ENCODE results near the gene MORN1.

The MORN1 gene

DNA sequence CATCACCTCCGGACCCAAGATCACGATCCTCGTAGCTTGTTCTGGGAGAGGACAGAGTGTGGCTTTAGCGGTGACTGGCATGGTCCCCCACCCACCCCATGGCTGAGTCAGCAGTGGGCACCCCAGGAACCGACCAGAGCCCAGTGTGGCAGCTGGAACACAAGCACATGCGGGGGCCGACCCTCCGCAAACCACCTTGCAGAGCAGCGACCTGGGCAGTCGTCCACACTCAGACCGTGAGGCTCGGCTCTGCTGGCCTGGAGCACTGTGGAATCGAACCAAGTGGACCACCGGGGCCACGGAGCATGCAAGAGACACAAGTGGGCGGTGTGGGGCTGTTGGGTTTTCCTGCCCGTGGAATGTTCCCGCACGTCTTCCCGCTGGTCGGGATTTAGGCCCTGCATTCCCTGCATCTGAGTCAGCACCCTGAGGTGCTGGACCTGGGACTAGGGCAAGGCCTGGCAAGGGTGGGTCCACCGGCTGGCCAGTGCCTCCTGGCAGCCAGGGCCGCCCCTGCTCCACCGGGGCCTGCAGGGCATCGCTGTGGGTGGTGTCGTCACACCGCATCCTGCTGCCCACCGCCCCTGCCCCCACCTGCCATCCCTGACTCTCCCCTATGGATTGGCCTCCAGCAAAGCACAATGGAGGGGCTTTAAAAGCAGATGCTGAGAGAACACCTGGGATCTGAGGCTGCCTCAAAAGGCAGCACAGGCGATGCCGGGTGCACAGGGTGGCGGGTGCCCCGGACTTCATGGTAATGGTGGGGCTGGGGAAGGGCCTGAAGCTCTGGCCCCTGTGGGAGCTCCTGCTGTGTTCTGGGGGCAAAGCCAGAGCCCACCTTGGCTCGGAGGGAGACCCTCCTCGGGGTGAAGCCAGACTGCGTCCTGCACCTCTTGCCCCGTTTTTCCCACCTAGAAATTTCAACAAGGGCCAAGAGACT is 18.5 kb downstream of the MORN1 start:
- DNase-seq, result no peak

- DNase-seq, result no peak
Measured at GRCh38 chr1:2368053-2368744, 23.2 kb downstream of the MORN1 start.

- DNase-seq, result no peak
Measured at GRCh38 chr1:2363847-2364513, 27.4 kb downstream of the MORN1 start.

DNA sequence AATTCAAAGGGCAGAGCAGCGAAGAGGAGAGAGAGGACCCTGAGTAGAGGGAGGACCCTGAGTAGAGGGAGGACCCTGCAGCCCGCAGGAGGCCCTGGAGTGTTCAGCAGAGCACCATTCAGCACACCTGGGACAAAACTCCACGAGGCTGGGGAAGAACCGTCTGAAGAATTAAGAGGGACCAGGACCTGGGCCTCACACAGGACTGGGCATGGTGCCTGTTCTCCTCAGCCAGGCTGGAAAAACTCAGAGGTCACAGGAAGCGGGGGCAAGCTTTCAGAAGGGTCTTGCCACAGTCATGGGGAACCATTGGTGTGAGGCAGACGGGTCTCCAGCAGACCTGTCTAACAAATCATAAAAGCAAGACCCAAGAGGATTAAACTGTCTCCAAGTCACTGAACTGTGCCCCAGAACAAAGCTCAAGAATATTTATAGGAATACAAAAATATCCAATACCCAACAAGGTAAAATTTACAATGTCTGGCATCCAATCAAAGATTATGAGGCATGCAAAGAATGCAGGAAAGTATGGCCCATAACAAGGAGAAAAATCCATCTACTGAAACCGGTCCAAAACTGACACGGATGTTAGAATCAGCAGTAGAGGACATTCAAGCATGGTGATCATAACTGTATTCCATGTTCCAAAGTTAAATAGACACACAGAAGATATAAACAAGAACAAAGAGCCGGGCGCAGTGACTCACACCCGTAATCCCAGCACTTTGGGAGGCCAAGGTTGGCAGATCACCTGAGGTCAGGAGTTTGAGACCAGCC is 30.6 kb downstream of the MORN1 start:
- DNase-seq, result no peak

DNA sequence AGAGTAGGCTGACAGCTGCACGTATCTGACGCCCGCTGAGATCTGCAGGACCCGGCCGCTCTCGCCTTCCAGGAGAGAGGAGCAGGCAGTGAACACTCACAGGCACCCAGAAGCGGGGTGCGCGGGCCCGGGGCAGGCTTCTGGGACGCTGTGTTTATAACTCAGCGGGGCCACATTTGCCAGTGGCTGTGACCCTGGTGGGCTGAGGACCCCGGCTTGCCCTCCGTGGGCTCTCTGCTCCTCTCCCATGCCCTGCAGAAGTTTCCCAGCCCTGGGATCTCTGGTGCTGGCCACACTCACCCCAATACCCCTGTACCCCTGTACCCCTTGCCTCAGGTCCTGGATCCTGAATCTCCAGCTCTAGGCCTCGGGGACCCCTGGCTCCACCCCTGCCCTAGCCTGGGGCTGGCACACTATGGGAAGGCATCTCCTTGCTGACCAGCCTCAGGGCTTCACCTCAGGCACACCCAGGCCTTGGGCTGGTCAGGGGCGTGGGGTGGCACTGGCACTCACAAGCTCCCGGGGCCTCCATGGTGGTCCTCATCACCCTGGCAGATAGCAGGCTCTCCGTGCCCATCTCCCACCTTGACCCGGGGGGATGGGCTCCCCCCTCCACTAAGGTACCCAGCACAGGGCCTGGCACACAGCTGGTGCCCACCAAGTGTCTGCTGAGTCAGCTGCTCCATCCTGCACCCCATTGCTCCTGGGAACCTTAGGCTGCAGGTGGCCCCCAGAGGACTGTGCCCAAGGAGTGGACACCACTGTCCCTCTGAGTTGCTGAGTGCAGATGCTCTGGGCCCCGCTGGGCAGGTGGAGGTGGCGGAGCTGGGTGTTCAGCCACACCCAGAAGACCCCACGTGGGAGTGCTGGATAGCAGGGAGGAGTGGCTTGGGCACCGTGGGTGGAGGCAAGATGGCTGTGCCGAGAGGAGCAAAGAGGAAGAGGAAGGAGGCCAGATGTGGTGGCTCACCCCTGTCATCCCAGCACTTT is 32.4 kb downstream of the MORN1 start:
- DNase-seq, result no peak

GRCh38 chr1:2358072-2358471 is 33.3 kb downstream of the MORN1 start:
- no peak for DNase-seq

DNA sequence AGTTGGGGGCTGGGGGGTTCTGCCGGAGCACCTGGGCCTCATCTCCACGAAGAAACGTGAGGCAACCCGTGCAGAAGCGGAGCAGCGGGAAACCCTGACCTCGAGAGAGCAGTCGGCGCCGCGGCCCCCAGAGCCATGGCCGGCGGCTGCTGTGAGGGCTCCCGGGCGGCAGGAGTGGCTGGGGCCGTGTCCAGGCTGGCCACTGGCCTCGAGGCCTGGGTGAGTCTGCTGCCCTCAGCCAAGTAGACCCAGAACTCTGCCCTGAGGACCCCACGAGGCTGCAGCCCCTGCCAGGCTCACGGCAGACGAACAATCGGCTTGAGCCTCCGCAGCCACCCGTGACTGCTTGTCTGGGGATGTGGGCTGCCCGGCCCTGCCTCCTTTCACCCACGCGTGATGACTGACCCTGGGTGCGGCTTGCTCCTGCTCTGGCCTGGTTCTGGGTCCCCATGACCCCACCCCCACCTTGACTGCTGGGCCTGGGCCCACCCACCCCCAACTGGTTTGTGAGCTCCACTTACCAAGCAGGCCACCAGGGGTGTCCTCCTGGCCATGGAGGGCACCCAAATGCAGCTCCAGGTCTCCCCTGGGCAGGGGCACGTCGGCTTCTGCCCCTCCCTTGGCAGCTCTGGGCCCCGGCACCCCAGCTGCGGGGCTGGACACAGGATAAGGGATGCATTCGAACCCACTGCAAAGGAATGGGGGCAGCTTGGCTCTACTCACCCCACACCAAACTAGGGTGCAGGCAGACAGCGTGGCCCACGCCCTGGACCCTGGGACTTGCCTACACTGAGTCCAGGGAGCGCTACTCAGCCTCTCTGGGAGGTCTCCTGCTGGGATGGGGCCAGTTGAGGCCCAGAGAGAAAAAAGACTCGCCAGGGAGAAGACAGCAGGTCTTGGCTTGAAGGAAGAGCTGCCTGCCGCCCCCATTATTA is 34.2 kb downstream of the MORN1 start:
- DNase-seq, result no peak

- no peak for DNase-seq
Measured at GRCh38 chr1:2356401-2356800, 35.0 kb downstream of the MORN1 start.

DNA sequence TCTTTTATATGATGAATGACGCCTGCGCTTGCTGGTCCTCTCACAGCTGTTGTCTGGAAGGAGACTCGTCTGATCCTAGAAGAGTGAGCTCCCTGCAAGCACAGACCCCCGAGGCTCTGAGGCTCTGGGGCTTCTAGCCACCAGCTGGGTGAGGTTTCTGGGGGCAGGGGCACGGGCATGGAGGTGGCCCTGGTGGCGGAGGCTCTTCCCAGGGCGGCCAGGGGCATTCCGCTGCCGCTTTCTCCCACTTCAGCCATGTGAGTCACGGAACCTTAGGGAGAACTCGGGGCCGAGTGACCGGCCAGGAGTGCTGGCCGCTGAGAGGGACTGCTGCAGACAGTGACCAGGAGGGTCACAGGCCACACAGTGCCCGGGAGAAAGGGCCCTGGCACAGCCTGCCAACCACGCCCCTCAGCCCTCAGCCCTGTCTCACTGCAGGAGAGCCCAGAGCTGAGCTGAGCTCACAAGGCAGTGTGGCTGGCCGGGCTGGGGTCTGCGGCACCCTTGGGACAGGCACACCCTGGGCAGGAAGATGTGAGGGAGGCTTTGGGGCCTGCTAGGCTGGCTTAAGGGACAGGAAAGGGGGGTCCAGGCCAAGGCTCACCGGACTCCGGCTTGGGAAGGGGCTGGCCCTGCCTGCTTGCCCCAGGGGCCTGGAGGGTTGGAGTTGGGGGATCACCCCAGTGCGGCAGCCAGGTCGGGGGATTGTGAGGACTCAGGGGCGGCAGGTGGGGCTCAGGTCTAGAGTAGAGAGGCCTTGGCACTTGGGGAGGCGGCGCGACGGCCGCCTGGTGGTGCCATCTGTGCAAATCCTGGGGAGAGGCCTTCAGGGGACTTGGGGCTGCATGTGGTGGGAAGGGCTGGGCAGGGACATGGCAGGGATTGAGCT is 35.7 kb downstream of the MORN1 start:
- DNase-seq, result no peak

DNA sequence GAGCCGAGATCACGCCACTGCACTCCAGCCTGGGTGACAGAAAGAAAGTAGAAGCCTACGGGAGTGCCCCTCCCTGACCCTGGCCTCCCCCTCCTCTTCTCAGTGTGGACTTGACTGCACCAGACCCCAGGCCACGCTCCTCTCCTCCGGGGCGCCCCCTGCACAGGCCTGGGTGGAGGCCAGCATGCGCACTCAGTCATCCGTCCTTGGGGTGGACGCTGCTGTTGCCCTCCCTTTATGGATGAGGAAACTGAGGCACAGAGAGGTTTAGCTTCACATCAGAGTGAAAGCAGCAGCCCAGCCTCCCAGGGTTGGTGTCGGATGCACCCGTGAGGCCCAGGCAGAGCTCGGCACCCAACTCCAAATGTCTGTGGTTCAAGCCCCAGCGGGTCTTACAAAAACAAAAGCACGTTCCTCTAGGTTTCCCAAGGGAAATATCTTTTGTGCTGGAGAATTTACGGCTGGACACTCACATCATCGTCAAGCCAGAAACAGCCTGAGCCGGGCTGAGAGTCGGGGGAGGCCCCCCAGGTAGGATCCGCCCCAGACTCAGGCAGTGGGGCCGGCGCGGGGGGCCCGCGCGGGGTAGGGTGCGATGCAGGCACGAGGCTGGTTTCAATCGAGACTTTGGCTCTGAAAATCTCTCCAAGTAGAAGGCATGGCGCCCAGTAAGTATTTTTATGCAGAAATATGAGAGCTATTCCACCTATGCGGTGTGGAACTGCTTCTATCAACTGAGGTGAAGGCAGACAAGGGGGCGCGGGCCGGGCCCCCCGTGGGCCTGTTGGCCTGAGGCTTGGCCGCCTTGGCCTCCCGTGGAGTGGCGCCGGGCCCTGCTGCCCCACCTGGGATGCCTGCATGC is 36.6 kb downstream of the MORN1 start:
- DNase-seq, result no peak

- no peak for DNase-seq
Measured at GRCh38 chr1:2353551-2354438, 37.6 kb downstream of the MORN1 start.

DNA sequence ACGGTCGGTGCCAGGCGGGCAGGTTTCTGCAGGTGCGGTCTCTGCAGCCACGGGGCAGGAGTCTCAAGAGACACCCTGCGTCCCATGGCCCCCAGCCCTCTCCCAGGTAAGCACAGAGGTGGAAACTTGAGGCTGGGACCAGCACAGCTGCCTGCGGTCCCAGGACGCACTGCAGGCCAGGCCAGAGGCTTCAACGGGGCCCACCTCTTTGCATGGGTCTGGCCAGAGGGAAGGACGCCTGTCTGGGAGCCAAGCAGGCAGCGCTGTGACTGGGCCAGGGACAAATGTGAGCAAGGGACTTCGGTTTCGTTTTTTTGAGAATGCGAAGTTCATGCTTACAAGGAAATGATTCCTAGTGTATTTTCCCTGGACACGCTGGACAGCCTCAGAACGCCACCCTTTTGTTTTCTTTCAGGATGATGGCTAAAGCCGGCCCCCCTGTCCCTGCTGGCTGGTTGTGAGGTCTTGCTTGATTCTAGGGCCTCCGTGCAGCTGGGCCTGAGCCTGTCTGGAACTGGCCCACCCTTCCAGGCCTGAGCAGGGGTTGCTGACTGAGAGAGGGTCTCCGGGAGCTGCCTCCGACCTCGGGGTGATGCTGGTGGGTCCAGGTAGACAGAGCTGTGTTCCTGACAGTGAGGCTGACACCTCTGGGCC is 38.3 kb downstream of the MORN1 start:
- DNase-seq, result no peak

DNA sequence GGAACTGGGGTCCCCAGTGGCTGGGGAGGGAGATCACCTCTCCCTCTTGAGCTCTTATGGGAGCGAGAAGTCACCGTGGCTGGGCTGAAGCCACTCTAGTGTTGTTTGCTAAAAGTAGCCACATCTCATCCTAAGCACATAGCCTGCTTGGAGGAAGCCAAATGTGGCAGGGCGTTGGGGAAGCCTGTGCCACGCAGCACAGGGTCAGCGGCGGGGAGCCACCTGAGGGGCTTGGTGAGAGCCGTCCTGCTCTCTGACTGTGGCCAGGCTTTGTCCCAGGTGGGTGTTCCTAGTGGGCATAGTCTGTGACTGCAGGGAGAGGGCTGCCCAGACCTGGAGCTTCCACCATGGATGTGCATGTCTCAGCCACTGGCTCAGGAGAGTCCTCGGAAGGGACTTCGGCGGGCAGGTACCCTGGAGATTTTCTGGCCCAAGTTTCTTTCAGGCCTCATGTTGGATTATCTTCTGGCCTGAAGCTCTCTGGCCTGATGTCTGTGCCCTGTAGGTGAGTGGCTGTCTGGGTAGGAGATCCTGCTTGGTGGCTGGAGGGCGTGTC is 38.9 kb downstream of the MORN1 start:
- no peak for DNase-seq

GRCh38 chr1:2351723-2352122 is 39.6 kb downstream of the MORN1 start:
- no peak for DNase-seq

DNA sequence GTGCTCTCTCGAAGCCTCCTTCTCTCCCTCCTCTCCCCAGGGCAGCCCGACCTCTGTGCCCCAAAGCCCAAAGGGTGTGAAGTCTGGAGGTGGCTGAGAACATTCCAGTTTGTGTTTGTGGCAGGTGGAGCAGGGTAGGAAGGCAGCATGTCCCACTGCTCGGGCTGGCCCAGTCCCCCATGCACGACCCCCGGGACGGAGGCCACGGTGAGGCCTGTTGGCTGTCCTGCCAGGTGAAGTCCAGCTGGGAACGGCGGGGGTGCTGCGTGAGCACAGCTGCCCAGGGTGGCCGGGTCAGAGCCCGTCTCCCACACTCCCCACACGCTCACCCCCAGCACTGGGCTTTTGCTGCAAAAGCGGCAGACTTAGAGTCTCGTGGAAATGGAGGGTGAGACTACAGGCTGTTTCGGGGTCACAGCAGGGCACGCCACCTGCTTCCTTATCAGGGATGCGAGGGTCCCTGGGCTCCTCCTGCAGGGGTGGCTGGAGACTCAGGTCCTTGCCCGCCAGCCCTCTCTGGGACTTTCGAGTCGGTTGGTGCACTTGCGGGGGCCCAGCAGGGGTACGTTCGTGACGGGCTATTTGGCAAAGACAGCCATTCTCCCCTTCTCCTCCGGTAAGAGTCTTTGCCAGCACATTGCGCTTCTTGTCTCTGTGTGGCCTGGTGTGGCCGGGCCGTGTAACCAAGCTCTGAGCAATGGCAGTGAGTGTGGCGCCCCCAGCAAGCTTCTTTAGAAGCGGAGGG is 40.3 kb downstream of the MORN1 start:
- no peak for DNase-seq

DNA sequence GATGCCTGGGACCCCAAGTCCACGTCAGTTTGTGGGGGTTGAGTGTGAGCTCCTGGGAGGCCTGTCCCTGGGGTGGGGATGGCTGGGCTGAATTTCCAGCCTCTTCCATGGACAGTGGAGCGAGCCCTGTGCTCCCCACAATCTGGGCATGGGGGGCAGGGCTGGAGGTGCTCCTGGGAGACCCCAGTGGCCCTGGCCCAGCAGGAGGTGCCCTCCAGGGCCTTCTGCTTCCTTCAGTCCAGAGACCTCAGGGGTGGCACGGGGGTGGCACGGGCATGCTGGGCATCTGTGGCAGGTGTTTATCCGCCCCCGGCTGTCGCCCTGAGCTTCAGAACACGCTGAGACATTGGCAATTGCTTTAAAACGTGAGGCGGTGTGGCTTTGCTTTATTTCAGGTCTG is 40.9 kb downstream of the MORN1 start:
- DNase-seq, result no peak

Data from NCI-H524 (cell line).